GM21360 (cell line): ENCODE measurements around the gene ZNF385A.

Experiments used
- ATAC-seq: cut with Tn5 transposase; IDR thresholded peaks from one replicate; pipeline ENCODE4 v1.9.1; 2021; ENCODE audit warnings: mild to moderate bottlenecking, moderate library complexity; ENCODE audit not compliant: unreplicated experiment

Gene ZNF385A

GRCh38 chr12:54393743-54394142, 9.2 kb upstream of the ZNF385A start:
- no peak for ATAC-seq

GRCh38 chr12:54393207-54393609, 8.7 kb upstream of the ZNF385A start:
- ATAC-seq: no peak

GRCh38 chr12:54392485-54393206, 8.1 kb upstream of the ZNF385A start:
- ATAC-seq: no peak

GRCh38 chr12:54390668-54391551, 6.4 kb upstream of the ZNF385A start:
- ATAC-seq: no peak

DNA sequence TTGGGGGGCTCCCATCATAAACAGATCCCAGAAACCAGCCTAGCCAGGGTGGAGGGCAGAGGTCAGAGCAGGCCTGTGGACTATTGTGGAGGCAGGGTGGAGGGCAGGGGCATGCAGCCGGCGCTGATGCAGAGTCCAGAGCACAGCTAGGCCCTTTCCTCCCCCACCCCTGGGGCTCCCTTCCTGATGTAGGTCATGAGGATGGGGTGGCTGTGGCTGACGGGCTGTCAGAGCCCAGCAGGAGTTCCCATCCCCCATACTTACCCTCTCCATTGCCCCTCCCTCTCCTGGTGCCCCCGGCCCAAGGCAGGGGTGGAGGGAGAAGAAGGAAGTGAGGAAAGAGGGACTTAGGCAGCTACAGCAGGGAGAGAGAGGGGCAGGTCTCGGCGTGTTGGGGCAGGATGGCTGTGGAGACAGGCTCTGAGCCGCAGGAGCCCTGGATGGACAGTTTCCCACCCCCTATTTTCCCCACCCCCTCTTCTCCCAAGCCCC, 5.7 kb upstream of the ZNF385A start:
- no peak for ATAC-seq

- ATAC-seq: no peak
Measured at GRCh38 chr12:54389607-54390175, 5.2 kb upstream of the ZNF385A start.

DNA sequence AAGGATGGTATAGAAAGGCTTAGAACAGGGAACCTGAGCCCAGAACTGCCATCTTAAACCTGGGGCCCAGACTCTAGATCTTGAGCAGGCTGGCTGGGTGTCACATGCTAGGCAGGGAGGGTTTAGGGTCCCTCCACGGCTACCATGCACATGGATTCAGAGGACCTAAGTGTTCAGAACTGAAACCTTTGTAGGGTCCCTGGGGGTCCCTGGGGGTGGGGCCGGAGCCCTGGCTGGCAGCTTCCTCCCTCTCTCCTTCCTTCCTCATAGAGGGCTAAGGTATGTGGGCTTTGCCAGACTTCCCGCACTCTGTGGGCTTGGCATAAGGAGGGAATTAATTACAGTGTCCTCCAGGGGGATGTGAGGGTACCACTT, 4.6 kb upstream of the ZNF385A start:
- ATAC-seq: no peak

DNA sequence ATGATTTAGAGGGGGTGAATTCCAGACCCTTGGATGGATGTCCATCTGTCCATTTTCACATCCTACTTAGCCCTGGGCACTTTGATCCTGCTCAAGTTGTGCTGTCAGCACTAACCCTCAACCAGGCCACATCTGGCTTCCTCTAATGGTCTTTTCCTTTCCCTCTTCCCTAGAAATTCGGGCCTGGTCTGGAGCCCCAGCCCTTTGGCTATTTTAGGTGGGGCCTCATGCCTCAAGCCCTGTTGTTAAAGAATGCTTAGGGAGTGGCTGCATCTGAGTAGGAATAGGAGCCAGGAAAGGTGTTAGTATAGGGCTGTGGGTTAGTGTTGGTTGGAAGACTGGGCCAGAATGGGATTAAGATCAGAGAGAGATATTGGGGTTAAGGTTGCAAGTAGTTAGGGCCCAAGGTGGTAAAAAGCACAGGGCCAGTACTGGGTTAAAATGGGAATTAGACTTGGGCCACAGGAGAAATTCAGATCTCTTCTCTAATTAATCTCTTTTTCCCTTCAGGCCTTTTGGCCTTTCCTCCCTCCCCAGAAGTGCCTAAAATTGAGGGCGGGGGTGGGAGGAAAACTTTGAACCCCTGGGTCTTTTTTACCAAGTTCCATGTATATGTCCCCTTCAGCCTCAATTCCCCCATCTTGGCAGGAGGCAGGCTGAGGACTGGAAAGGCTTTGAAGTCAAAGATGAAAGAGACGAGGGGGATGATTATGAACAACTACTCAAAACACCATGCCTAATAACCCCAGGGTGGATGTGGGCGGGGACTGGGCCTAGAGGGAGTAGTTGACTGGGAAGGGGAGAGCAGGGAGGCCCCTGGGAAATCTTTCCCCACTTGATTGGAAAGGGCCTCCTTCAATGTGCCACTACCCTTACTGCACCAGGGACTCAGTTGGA, 4.0 kb upstream of the ZNF385A start:
- ATAC-seq: no peak

DNA sequence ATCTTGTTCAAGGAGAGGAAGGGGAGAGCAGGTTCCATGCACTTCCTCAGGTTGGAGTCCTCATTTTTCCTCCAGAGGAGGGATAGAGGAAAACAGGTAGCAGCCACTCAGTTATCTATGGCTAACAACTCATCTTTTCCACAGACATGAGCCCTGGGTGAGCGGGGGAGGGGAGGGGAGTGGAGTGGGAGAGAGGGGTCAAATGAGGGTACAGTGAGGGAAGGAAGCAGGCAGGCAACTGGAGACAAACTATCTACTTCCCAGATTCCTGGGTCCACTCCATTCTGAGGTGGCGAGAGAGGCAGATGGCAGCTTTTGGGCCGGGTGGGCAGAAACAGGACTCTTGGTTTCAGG, 2.6 kb upstream of the ZNF385A start:
- ATAC-seq: no peak

GRCh38 chr12:54386403-54387113, 2.0 kb upstream of the ZNF385A start:
- ATAC-seq: no peak

DNA sequence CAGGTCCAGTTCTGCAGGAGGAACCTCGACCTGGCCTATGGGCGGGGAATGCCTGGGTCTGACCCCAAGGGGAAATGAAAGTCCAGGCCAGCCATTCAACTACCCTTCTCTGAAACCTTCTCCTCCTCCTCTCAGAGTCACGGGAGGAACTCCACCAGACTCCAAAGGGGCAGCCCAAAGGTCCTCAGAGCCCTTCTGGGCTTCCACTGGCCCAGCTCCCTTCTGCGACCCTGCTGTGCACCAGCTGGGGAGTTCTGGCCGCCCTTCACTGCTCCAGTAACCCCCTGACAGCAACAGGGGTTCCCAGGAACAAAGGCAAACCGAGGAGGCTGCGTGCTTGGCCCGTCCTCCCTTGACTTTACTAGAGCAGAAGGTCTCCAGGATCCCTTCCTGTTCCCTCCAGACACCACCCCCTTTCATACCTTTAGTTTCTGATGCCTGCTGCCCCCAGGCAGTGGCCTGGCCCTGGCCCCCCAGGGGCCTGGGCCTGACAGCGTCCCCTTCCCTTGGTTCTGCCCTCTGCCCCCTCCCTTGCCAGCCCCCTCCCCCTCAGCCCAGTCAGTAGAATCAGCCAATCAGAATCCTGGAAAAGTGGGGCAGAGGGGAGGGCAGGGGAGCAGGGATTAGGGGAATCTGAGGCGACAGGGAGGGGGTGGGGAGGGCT, 850 bp upstream of the ZNF385A start:
- ATAC-seq: no peak

- no peak for ATAC-seq
Measured at GRCh38 chr12:54383041-54383609, 1.4 kb downstream of the ZNF385A start.

GRCh38 chr12:54381136-54381535, 3.4 kb downstream of the ZNF385A start:
- no peak for ATAC-seq

GRCh38 chr12:54379398-54380201, 4.9 kb downstream of the ZNF385A start:
- ATAC-seq: peak; percentile 67

- ATAC-seq: no peak
Measured at GRCh38 chr12:54378796-54379397, 5.6 kb downstream of the ZNF385A start.

GRCh38 chr12:54377797-54378515, 6.6 kb downstream of the ZNF385A start:
- ATAC-seq: no peak

DNA sequence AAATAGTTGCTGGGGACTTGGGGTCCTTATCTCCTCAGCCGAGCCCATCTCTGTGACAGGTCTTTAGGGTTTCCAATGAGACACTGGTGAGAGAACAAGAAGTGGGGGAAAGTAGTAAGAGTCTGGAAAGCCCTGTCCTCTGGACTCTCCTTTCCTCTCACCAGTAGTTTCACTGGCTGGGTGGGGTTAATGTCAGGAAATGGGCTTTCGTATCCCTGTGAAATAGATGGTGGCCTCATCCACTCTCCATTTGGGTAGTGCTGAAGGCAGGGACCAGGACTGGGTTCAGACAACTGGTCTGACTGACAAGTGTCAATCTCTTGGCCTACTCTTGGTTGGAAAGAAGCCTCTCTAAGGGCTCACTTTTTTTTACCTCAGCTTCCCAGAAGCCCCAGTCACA, 7.5 kb downstream of the ZNF385A start:
- no peak for ATAC-seq
